ENCODE results near the gene ADAMTS7. TPM values are rescaled to one million over a fixed set of nuclear protein-coding genes. Genes with fewer than 3 reads are reported as not detected.
"Not testable (repeated sequence)": the region's sequence is repeated elsewhere in the genome, so short reads cannot be mapped to it uniquely, and the experiment has no call there.

Gene ADAMTS7
- total RNA-seq, 2 experiments from 2014 or later = 0.23 to 0.60 TPM

- TF ChIP-seq CTCF (IDR thresholded peaks at IDR 0.05) = no peak
- ATAC-seq = no peak
- H3K36me3 Mint-ChIP-seq (ENCODE audit: low read depth) = no peaks in the 10 kb centered on the region
- no peak for DNase-seq
- ChIA-PET POLR2A (no interaction called here), CTCF (no interaction called here)
- H3K27ac Mint-ChIP-seq = no peak overlapping the region
- no peaks in the 10 kb centered on the region for H3K9me3 Mint-ChIP-seq
- no peak overlapping the region for H3K4me3 Mint-ChIP-seq
- peaks cover 4% of the 10 kb centered on the region for H3K4me1 Mint-ChIP-seq (ENCODE audit: low read depth)
- H3K27me3 Mint-ChIP-seq = no peaks in the 10 kb centered on the region
- intact Hi-C loops (cut with micrococcal nuclease) = no loop called here
Observed at GRCh38 chr15:78853500-78853899, 42.2 kb upstream of the ADAMTS7 start.

- intact Hi-C loops (cut with micrococcal nuclease) = no loop called here
- Mint-ChIP-seq H3K4me1 (ENCODE audit: low read depth) (peaks cover 4% of the 10 kb centered on the region), H3K27me3 (no peaks in the 10 kb centered on the region), H3K4me3 (no peak overlapping the region), H3K9me3 (no peaks in the 10 kb centered on the region), H3K36me3 (ENCODE audit: low read depth) (no peaks in the 10 kb centered on the region), H3K27ac (no peak overlapping the region)
- DNase-seq (no peak), ATAC-seq (no peak)
- ChIA-PET CTCF (interaction anchor here (1.1 kb wide), 1 partner anchor 9 kb away, joined by 3 read pairs; no protein-coding TSS in a partner anchor), POLR2A (no interaction called here)
- no peak for TF ChIP-seq CTCF (IDR thresholded peaks at IDR 0.05)
Observed at GRCh38 chr15:78850941-78851755, 39.9 kb upstream of the ADAMTS7 start.

- no peak for TF ChIP-seq CTCF (IDR thresholded peaks at IDR 0.05)
- H3K9me3 Mint-ChIP-seq = no peaks in the 10 kb centered on the region
- no peaks in the 10 kb centered on the region for H3K36me3 Mint-ChIP-seq (ENCODE audit: low read depth)
- ChIA-PET CTCF (interaction anchor here (1.1 kb wide), 1 partner anchor 10 kb away, joined by 3 read pairs; no protein-coding TSS in a partner anchor), POLR2A (no interaction called here)
- no peak overlapping the region for H3K4me3 Mint-ChIP-seq
- ATAC-seq = no peak
- H3K4me1 Mint-ChIP-seq (ENCODE audit: low read depth) = peaks cover 4% of the 10 kb centered on the region
- H3K27ac Mint-ChIP-seq = no peak overlapping the region
- H3K27me3 Mint-ChIP-seq = no peaks in the 10 kb centered on the region
- intact Hi-C loops (cut with micrococcal nuclease) = no loop called here
- DNase-seq = no peak
Observed at GRCh38 chr15:78850352-78850751, 39.1 kb upstream of the ADAMTS7 start.

GRCh38 chr15:78847387-78847906 lies 36.2 kb upstream of the ADAMTS7 start:
- DNase-seq; H3K9me3 Mint-ChIP-seq; H3K4me1 Mint-ChIP-seq (ENCODE audit: low read depth); H3K27ac Mint-ChIP-seq; H3K36me3 Mint-ChIP-seq (ENCODE audit: low read depth); H3K4me3 Mint-ChIP-seq; ATAC-seq; POLR2A ChIA-PET; intact Hi-C loops (cut with micrococcal nuclease); H3K27me3 Mint-ChIP-seq: not testable (repeated sequence)
- CTCF ChIA-PET = interaction anchor here (0.9 kb wide), 1 partner anchor 39 kb away, joined by 3 read pairs; no protein-coding TSS in a partner anchor

GRCh38 chr15:78846906-78847305 lies 35.6 kb upstream of the ADAMTS7 start:
- H3K4me3 Mint-ChIP-seq; H3K27ac Mint-ChIP-seq; CTCF ChIA-PET; DNase-seq; ATAC-seq; POLR2A ChIA-PET; H3K36me3 Mint-ChIP-seq (ENCODE audit: low read depth); intact Hi-C loops (cut with micrococcal nuclease); H3K4me1 Mint-ChIP-seq (ENCODE audit: low read depth); H3K9me3 Mint-ChIP-seq; H3K27me3 Mint-ChIP-seq: not testable (repeated sequence)

GRCh38 chr15:78842519-78842918 lies 31.3 kb upstream of the ADAMTS7 start:
- no peak overlapping the region for H3K4me3 Mint-ChIP-seq
- POLR2A ChIA-PET = no interaction called here
- H3K4me1 Mint-ChIP-seq (ENCODE audit: low read depth) = peaks cover 4% of the 10 kb centered on the region
- CTCF ChIA-PET = interaction anchor here (1.1 to 1.4 kb wide), 2 partner anchors 11 to 31 kb away, joined by 3 to 5 read pairs; partner anchors contain the start of gene ADAMTS7
- intact Hi-C loops (cut with micrococcal nuclease) = no loop called here
- H3K9me3 Mint-ChIP-seq = no peaks in the 10 kb centered on the region
- DNase-seq (no peak), ATAC-seq (no peak)
- H3K27me3 Mint-ChIP-seq = no peaks in the 10 kb centered on the region
- no peaks in the 10 kb centered on the region for H3K36me3 Mint-ChIP-seq (ENCODE audit: low read depth)
- no peak overlapping the region for H3K27ac Mint-ChIP-seq
- TF ChIP-seq CTCF (IDR thresholded peaks at IDR 0.05) = no peak
